ENCODE data around the gene TOR3A.

Gene TOR3A

DNA sequence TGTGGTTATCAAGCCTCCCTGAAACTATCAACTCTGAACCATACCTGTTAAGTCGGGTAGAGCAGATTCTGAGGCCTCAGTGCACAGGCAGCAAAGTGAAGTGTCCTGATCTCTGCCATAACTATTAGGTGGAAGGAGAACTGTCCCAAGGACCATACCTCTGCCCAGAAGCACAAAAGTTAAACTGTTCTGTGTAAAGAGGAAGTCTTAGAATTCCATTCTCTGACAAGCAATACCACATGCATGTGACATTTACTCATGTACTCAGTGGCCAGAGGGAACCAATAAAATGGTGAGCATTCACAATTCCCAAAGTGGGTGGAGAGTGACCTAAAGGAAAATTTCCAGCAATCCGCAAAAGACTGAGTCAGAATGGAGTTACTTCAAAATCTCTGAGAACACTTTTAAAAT is 61.0 kb downstream of the TOR3A start:
- DNase-seq (ENCODE audit: extremely low read depth in 1 of 2, low read depth in 1 of 2), result no peak

DNA sequence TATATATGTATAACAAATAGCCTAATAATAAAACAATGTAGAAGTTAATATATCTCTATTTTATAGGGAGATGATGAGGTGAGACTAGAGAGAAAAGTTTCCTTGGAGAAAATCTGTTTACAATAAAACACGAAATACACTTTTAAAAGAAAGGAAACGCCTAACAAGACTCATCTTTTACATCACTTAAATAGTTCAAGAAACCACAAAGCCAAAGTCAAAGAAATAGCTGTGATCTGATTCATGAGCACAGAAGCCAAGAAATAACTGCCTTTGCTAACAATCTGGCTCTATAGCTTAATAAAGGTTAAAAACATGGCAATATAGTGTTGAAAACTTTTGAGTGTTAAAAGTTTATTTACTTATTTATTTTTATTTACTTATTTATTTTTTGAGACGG is 61.5 kb downstream of the TOR3A start:
- no peak for DNase-seq (ENCODE audit: extremely low read depth in 1 of 2, low read depth in 1 of 2)

DNA sequence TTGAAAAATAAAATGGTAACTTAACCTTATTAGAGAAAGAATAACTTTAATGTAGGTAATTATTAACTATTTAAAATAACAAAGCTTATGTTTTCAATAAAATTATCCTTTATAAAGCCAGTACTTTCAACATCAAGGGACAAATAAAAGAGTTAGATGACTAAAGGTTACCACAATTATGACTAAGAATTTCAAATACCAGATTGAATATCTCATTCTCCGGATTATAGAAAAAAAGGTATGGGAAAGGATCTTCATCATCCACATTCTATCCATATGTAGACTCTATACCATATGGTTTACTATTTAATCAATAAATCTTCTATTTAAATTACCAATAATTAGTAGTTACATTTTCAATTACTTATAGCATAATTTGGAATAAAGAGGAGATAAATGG is 62.8 kb downstream of the TOR3A start:
- no peak for DNase-seq (ENCODE audit: extremely low read depth in 1 of 2, low read depth in 1 of 2)

DNA sequence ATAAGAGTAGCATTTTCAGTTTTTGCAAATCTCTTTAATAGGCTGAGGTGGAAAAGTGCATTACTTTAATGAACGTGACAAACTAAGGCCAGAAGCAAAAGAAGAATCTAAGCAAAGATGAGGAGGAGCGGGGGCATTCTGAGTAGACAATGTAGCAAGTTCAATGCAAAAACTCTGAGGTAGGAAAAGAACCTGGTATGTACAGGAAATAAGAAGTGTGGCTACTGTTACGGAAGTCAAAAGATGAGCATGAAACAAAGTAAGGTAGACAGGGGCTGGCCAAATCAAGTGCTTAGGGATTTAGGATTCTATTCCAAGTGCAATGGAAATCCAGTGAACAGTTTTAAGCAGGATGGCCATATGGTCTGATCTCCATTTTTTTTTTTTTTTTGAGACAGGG is 63.7 kb downstream of the TOR3A start:
- no peak for DNase-seq (ENCODE audit: extremely low read depth in 1 of 2, low read depth in 1 of 2)
